ENCODE measurements around the gene RNF217. TPM values are rescaled to one million over a fixed set of nuclear protein-coding genes. Genes with fewer than 3 reads are reported as not detected.

Gene RNF217
- total and polyA plus RNA-seq, 8 donors = 1.9 to 32.7 (median 11.2) TPM

DNA sequence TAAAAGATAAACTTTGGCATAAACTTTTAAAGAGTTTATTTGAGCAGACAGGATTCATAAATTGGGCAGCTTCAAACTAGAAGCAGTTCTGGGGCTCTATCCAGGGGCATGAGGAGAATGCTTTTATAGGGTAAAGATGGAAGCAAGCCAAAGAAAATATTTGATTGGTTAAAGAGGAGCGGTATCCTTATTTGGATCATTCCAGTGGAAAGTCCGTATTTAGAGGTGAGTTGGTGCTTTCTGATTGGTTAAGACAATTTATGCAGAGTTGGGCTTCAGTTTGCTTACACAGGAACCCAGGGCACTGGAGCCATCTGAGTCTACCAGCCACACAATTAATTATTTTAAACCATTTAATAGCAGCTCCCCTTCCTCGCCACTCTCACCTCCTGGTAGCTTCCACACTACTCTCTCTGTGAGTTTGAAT lies 37.9 kb upstream of the RNF217 start:
- Histone ChIP-seq H3K4me1 (no peaks in the 10 kb centered on the region), H3K36me3 (peaks cover 0 to 6% (median 0%) of the 10 kb centered on the region in 4 donors), H3K27ac (no peak overlapping the region), H3K9me3 (peaks cover 0 to 12% (median 4%) of the 10 kb centered on the region in 4 donors), H3K27me3 (no peaks in the 10 kb centered on the region), H3K4me3 (no peak overlapping the region)
- WGBS, 5 donors = 34 to 42% (median 38%) methylated on average over 3 of the region's 3 CpGs
- no peak for TF ChIP-seq POLR2A (IDR thresholded peaks at IDR 0.05)
- no peak for TF ChIP-seq EP300 (IDR thresholded peaks at IDR 0.05)
- TF ChIP-seq POLR2AphosphoS5 (IDR thresholded peaks at IDR 0.05) = no peak
- TF ChIP-seq, protein P1, sequence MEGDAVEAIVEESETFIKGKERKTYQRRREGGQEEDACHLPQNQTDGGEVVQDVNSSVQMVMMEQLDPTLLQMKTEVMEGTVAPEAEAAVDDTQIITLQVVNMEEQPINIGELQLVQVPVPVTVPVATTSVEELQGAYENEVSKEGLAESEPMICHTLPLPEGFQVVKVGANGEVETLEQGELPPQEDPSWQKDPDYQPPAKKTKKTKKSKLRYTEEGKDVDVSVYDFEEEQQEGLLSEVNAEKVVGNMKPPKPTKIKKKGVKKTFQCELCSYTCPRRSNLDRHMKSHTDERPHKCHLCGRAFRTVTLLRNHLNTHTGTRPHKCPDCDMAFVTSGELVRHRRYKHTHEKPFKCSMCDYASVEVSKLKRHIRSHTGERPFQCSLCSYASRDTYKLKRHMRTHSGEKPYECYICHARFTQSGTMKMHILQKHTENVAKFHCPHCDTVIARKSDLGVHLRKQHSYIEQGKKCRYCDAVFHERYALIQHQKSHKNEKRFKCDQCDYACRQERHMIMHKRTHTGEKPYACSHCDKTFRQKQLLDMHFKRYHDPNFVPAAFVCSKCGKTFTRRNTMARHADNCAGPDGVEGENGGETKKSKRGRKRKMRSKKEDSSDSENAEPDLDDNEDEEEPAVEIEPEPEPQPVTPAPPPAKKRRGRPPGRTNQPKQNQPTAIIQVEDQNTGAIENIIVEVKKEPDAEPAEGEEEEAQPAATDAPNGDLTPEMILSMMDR (IDR thresholded peaks at IDR 0.05) = no peak
- intact Hi-C loops (cut with DNase I; ENCODE audit: low total_unique reads) = no loop called here
- peak in 1 of 2 donors; percentile 2 for DNase-seq

DNA sequence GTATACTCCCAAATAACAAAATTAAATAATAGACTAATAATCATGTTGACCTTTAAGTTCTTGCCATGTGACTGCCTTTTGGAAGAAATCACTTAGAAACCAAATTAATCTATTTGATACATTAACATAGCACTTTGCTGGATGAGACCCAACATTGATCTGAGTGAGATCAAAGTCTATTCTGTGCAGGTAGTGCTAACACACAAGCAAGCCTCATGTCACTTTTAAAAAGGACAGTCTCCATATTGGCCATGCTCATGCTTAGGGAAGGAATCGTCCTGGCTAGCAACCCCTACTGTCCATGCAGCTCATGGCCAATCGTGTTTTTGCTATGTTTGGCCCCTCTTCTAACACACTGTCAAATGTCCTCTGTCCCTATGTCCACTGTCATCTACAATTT lies 35.8 kb upstream of the RNF217 start:
- Histone ChIP-seq H3K27me3 (no peaks in the 10 kb centered on the region), H3K9me3 (no peaks in the 10 kb centered on the region), H3K4me1 (no peaks in the 10 kb centered on the region), H3K27ac (no peak overlapping the region), H3K36me3 (peaks cover 0 to 6% (median 0%) of the 10 kb centered on the region in 4 donors), H3K4me3 (no peak overlapping the region)
- TF ChIP-seq EP300 (IDR thresholded peaks at IDR 0.05) (no peak), POLR2A (IDR thresholded peaks at IDR 0.05) (no peak), POLR2AphosphoS5 (IDR thresholded peaks at IDR 0.05) (no peak)
- TF ChIP-seq, protein P1 (IDR thresholded peaks at IDR 0.05) = no peak
- no peak for DNase-seq
- 67 to 81% (median 75%) methylated on average over 2 of the region's 2 CpGs for WGBS, 5 donors
- intact Hi-C loops (cut with DNase I; ENCODE audit: low total_unique reads) = no loop called here

DNA sequence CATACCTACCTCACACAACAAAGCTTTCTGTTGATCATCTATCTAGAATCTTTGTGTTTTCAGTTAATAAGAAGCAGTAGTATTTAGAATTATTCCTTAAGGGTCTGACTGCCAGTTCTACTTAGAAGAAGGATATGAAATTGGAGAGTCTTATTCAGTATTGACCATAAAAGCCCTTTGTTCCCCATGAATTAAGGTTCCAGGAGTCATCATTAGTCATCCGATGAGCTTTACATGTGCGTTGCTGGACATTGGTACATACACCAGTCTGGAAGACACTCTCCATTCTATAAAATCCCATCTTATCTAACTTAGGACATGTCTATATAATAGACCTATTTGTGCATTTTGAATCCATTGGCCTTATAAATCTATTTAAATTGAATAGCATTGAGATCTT lies 34.4 kb upstream of the RNF217 start:
- intact Hi-C loops (cut with DNase I; ENCODE audit: low total_unique reads) = no loop called here
- no peak overlapping the region for H3K27ac ChIP-seq
- H3K36me3 ChIP-seq = peaks cover 0 to 6% (median 0%) of the 10 kb centered on the region in 4 donors
- TF ChIP-seq EP300 (IDR thresholded peaks at IDR 0.05) (no peak), POLR2A (IDR thresholded peaks at IDR 0.05) (no peak), POLR2AphosphoS5 (IDR thresholded peaks at IDR 0.05) (no peak)
- TF ChIP-seq, protein P1 (IDR thresholded peaks at IDR 0.05) = no peak
- no peak for DNase-seq
- H3K27me3 ChIP-seq = no peaks in the 10 kb centered on the region
- H3K4me1 ChIP-seq = no peaks in the 10 kb centered on the region
- H3K9me3 ChIP-seq = no peaks in the 10 kb centered on the region
- H3K4me3 ChIP-seq = no peak overlapping the region
- WGBS, 5 donors = 88 to 97% (median 91%) methylated on average over 2 of the region's 2 CpGs

DNA sequence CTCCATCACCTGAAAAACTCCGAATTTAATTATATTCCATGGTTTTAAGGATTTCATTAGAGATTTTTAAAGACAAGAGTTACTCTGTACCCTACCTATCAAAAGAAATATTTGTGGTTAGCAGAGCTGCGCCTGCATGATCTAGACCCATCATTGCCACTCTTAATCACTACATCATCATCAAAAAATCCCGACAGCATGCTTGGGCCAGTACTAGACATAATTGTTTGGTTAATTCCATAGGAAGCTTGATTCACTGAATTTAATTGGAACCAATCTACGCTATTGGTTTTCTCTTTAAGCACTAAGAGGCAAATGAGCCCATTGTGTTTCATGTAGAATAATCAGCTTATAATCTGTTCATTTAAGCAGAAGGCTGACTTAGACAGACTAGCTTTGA lies 33.4 kb upstream of the RNF217 start:
- H3K9me3 ChIP-seq = no peaks in the 10 kb centered on the region
- H3K27me3 ChIP-seq = no peaks in the 10 kb centered on the region
- intact Hi-C loops (cut with DNase I; ENCODE audit: low total_unique reads) = no loop called here
- WGBS, 5 donors = 89 to 94% (median 92%) methylated on average over 4 of the region's 4 CpGs
- H3K27ac ChIP-seq = no peak overlapping the region
- no peaks in the 10 kb centered on the region for H3K4me1 ChIP-seq
- TF ChIP-seq POLR2AphosphoS5 (IDR thresholded peaks at IDR 0.05) (no peak), EP300 (IDR thresholded peaks at IDR 0.05) (no peak), POLR2A (IDR thresholded peaks at IDR 0.05) (no peak)
- TF ChIP-seq, protein P1 (IDR thresholded peaks at IDR 0.05) = no peak
- H3K4me3 ChIP-seq = no peak overlapping the region
- no peak for DNase-seq
- peaks cover 0 to 6% (median 0%) of the 10 kb centered on the region in 4 donors for H3K36me3 ChIP-seq
